Stimulated activated naive B cell treated with anti-CD40 and anti-IgM and Interleukin-4, amounts not matched to agents 10 μg/mL and 1 μg/mL and 100 μg/mL, for 72 hours (primary cell): ENCODE results near the gene WDR6.

Experiments
- ATAC-seq, 2 donors: fragments of 150-1000 bp; cut with Tn5 transposase; replicated peaks; 2 replicates each; pipeline ENCODE4 v1.10.0; 2021; ENCODE audit warnings: moderate library complexity in 1 of 2
- DNase-seq: peaks from one replicate; pipeline ENCODE4 v3.0.0; 2021
- H3K27ac Mint-ChIP-seq: one replicate; pipeline ENCODE4 v1.8.0; 2022; ENCODE audit warnings: mild to moderate bottlenecking, mixed read lengths
- H3K27me3 Mint-ChIP-seq, 2 donors: one replicate each; pipeline ENCODE4 v1.8.0; 2022; ENCODE audit warnings: mixed read lengths in 2 of 2
- H3K36me3 Mint-ChIP-seq, 2 donors: one replicate each; pipeline ENCODE4 v1.8.0; 2022; ENCODE audit warnings: mixed read lengths in 2 of 2, mild to moderate bottlenecking in 1 of 2
- H3K4me1 Mint-ChIP-seq, 2 donors: one replicate each; pipeline ENCODE4 v1.8.0; 2022; ENCODE audit warnings: mixed read lengths in 2 of 2, mild to moderate bottlenecking in 1 of 2
- H3K4me3 Mint-ChIP-seq, 2 donors: one replicate each; pipeline ENCODE4 v1.8.0; 2022; ENCODE audit warnings: mild to moderate bottlenecking in 2 of 2, mixed read lengths in 2 of 2, moderate library complexity in 1 of 2
- H3K9me3 Mint-ChIP-seq, 2 donors: one replicate each; pipeline ENCODE4 v1.8.0; 2022; ENCODE audit warnings: mixed read lengths in 2 of 2, mild to moderate bottlenecking in 1 of 2

The WDR6 gene

DNA sequence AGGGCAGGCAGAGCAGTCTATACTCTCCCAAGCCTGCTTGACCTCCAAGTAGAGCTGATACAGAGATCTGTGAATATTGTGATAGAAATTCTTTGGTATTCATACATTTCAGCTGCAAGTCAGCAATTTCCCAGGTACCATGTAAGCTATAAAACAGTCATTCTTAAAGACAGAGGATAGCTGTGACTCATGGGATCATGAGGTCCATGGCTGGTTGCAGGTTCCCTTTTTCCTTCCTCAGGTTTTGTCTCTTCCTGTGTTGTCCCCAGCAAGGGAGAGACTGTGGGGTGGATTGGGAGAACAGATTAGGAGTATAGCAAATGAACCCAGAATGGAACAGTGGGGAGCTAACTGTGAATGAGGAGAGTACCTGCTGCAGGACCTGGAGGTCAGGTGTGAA, 22.5 kb upstream of the WDR6 start:
- peaks cover 20 to 52% of the 10 kb centered on the region in 2 donors for H3K36me3 Mint-ChIP-seq

DNA sequence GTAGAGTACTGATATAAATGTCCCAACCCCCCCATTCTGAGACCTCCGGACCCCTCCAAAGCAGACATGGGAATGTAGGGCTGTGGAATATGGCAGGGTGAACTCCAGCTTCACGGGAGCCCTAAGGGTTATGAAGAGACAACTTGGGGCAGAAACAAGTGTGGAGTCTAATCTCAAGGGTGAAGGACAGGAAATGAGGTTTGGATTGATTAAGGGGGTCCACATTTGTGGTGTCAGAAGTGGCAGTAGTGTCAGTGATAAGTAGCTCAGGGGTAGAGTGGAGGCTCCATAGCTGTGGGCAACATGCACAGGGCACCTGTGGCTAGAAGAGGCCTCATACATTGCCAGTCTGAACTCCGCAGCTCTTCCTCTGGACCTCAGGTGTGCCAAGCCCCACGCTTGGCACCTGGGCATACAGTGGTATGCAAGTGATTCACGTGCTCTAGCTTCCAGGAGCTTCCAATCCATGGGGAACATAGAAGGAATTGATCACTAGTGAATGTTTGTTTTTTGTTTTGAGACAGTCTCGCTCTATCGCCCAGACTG, 21.3 kb upstream of the WDR6 start:
- peaks cover 13 to 23% of the 10 kb centered on the region in 2 donors for H3K4me1 Mint-ChIP-seq
- H3K27me3 Mint-ChIP-seq: no peaks in the 10 kb centered on the region
- ATAC-seq (no peak), DNase-seq (no peak)
- H3K9me3 Mint-ChIP-seq: no peaks in the 10 kb centered on the region
- H3K36me3 Mint-ChIP-seq: peaks cover 21 to 45% of the 10 kb centered on the region in 2 donors
- H3K27ac Mint-ChIP-seq: peak overlapping the region; percentile 28
- no peak overlapping the region for H3K4me3 Mint-ChIP-seq

More for the DNA sequence above, 22.5 kb upstream of the WDR6 start:
- Mint-ChIP-seq H3K4me1 (peaks cover 12 to 17% of the 10 kb centered on the region in 2 donors), H3K4me3 (no peak overlapping the region), H3K27me3 (no peaks in the 10 kb centered on the region), H3K27ac (no peak overlapping the region), H3K9me3 (no peaks in the 10 kb centered on the region)
- ATAC-seq (no peak), DNase-seq (no peak)

DNA sequence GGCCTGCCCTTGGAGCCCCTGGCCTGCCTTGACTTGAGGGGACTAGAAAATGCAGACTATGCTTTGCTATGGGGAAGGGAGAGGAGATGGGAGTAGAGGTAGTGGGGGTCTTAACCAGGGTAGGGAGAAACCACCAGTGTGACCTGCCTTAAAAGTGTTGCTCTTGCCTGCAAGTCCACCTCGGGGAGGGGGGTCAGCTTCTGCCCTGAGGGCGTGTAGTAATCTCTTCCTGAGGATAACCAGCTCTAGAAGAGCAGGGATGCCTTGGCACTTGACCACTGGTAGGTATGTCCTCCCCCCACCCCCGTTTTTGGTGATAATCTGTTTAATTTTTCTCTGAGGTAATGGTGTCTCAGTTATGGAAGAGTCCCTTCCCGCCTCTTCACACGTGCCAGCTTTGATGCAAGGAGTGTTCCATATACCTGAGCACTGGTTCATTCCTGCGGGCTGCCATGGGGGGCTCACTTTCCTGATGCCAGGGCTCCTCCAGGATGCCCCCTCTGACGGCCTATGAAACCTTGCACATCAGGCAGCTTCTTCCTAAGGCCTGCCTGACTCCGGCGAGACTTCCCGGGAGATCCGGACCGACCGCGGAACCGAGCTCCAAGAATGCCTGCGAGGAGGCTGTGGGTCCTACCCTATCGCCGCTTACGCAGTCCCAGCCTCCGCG, 17.9 kb upstream of the WDR6 start:
- no peaks in the 10 kb centered on the region for H3K27me3 Mint-ChIP-seq
- H3K27ac Mint-ChIP-seq: peak overlapping the region; percentile 97
- peak overlapping the region; percentile 97 to 98 for H3K4me3 Mint-ChIP-seq
- DNase-seq (no peak), ATAC-seq (peak; percentile 0 to 2)
- peaks cover 25 to 42% of the 10 kb centered on the region in 2 donors for H3K4me1 Mint-ChIP-seq
- no peaks in the 10 kb centered on the region for H3K9me3 Mint-ChIP-seq
- peaks cover 8 to 28% of the 10 kb centered on the region in 2 donors for H3K36me3 Mint-ChIP-seq

DNA sequence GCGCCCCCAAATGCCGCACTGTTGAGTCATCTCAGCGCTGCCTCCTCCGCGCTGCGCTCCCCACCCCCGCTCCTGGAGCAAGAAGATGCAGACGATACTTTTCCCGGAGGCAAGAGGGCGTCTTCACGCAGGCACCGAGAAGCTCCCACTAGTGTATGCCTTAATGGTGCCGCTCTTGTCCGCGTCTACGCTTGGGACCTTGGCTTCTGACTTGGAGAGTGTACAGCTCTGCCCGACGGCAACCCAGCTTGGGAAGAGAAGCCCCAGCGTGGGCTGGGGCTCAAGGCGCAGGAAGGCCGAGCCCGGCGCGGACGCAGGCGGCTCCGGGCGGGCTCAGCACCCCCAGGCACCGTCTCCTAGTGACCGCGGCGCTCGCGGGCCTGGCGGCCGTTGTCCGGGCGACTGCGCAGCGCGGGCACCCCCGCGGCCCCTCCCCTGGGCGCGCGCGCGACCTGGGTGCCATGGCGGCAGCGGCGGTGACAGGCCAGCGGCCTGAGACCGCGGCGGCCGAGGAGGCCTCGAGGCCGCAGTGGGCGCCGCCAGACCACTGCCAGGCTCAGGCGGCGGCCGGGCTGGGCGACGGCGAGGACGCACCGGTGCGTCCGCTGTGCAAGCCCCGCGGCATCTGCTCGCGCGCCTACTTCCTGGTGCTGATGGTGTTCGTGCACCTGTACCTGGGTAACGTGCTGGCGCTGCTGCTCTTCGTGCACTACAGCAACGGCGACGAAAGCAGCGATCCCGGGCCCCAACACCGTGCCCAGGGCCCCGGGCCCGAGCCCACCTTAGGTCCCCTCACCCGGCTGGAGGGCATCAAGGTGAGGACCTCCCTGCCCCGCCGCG, 17.2 kb upstream of the WDR6 start, which contains the start of gene P4HTM:
Gene P4HTM (plus strand): TSS at position 446 of the 840 bp plus-strand sequence. CDS start 16 bp downstream, at position 462.
- DNase-seq (peak; percentile 77), ATAC-seq (peak; percentile 81 to 82)
- no peaks in the 10 kb centered on the region for H3K9me3 Mint-ChIP-seq
- peaks cover 26 to 46% of the 10 kb centered on the region in 2 donors for H3K4me1 Mint-ChIP-seq
- H3K4me3 Mint-ChIP-seq: peak within 1 kb of the TSS; percentile 97 to 98
- H3K36me3 Mint-ChIP-seq: peaks cover 11 to 29% of the 10 kb centered on the region in 2 donors
- H3K27ac Mint-ChIP-seq: peak within 1 kb of the TSS; percentile 97
- H3K27me3 Mint-ChIP-seq: no peaks in the 10 kb centered on the region

DNA sequence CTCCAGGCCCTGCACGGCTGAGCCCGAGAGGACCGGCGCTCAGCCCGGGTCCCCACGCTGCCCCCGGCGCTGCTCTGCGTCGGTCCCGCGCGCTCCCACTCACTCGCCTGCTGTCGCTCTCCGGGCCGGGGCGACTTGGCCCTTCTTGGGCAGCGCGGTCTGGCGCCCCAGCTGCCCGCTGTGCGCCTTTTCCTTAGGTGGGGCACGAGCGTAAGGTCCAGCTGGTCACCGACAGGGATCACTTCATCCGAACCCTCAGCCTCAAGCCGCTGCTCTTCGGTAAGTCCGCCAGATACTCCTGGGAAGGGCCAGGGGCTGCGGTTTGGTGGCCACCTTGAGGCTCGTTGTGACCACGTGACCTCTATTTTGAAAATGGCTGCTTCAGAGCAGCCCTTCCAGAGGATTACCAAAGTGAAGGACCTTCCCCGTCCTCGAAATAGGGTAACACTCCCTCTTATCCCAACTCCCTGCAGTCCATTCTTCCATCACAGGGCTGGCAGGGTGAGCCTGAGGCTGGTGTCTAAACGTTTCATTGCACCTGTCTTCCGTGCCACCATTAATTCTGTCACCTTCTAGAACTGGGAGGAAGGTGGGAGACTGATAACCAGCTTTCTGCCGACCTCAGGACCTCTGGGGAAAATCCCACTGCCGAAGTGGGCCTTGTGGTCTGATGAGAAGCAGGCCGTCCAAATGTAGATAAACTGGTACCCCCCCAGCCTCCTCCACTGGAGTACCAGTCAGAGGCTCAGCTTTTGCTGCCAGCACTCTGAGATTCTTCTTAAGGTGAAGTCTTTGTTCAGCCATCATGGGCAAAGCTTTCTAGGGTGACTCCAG, 16.3 kb upstream of the WDR6 start:
- peak; percentile 20 to 35 for ATAC-seq
- peak overlapping the region; percentile 90 to 91 for H3K4me3 Mint-ChIP-seq
- no peak for DNase-seq
- H3K4me1 Mint-ChIP-seq: peaks cover 26 to 51% of the 10 kb centered on the region in 2 donors
- H3K27me3 Mint-ChIP-seq: no peaks in the 10 kb centered on the region
- H3K9me3 Mint-ChIP-seq: no peaks in the 10 kb centered on the region
- H3K36me3 Mint-ChIP-seq: peaks cover 20 to 25% of the 10 kb centered on the region in 2 donors
- peak overlapping the region; percentile 93 for H3K27ac Mint-ChIP-seq

DNA sequence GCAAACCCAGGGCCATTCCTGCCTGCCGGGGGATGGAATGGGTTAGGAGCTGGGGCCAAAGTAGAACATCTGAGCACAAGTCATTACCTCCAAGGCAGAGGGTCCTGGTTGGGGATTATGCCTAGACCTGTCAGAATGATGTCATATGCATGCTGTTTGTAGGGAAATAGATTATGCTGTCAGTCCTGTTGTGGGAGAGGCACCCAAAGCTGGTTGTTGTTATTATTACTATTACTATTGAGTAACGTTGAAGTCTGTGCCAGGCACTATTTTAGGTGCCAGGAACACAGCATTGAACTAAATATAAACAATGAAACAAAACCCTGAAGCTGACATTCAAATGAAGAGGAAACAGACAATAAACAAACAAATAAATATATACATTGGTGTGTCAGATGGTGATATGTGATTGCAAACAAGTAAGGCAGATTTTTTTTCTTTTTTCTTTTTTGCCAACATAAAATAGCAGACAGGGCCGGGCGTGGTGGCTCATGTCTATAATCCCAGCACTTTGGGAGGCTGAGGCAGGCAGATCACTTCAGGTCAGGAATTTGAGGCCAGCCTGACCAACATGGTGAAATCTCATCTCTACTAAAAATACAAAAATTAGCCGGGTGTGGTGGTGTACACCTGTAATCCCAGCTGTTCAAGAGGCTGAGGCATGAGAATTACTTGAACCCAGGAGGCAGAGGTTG, 15.2 kb upstream of the WDR6 start:
- Mint-ChIP-seq H3K36me3 (peaks cover 18 to 19% of the 10 kb centered on the region in 2 donors), H3K27ac (peak overlapping the region; percentile 56), H3K4me1 (peaks cover 23 to 51% of the 10 kb centered on the region in 2 donors), H3K27me3 (no peaks in the 10 kb centered on the region), H3K4me3 (peak overlapping the region in 1 of 2 donors; percentile 48), H3K9me3 (no peaks in the 10 kb centered on the region)
- DNase-seq (no peak), ATAC-seq (no peak)

DNA sequence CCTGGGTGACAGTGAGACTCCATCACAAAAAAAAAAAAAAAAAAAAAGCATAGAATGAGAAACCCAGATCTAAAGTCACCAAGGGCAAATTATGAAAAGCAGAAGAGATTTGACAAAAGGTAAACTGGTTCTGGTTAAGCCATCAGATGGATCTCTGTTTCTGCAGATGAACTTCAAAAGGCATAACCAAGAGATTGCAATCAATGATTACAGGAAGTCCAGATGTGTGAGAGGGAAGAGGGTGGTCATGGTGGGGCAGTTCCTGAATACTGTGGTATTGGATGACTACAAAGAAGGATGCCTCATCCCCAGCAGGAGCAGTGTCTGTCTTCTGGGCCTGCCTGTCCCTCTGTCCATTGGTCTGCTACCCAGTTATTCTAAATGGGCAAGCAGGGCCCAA, 13.4 kb upstream of the WDR6 start:
- no peaks in the 10 kb centered on the region for H3K9me3 Mint-ChIP-seq
- H3K36me3 Mint-ChIP-seq: peaks cover 16 to 20% of the 10 kb centered on the region in 2 donors
- H3K4me1 Mint-ChIP-seq: peaks cover 21 to 42% of the 10 kb centered on the region in 2 donors
- ATAC-seq (no peak), DNase-seq (no peak)
- no peaks in the 10 kb centered on the region for H3K27me3 Mint-ChIP-seq
- no peak overlapping the region for H3K4me3 Mint-ChIP-seq
- peak overlapping the region; percentile 15 for H3K27ac Mint-ChIP-seq

DNA sequence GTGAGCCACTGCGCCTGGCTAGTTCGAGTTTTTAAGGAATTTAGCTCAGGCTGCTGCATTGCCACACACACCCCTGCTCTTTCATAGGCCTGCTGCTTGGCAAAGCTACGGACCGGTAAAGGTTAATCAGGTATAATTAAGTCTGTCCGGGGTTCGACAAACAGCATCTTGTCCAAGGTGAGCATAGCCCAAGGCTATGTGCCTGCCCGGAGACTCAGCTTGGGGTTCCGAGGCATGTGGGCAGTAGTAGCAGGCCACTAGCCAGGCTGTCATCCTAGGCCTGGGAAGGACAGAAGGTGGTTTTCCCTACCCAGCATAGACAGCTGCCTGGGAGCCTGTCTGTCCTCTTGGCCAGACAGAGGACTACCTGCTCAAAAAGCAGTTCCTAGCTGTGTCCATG, 10.6 kb upstream of the WDR6 start:
- no peak overlapping the region for H3K4me3 Mint-ChIP-seq
- DNase-seq: no peak
- peaks cover 10 to 20% of the 10 kb centered on the region in 2 donors for H3K4me1 Mint-ChIP-seq
- H3K27me3 Mint-ChIP-seq: no peaks in the 10 kb centered on the region
- no peak overlapping the region for H3K27ac Mint-ChIP-seq
- peaks cover 16 to 17% of the 10 kb centered on the region in 2 donors for H3K36me3 Mint-ChIP-seq
- no peak for ATAC-seq
- no peaks in the 10 kb centered on the region for H3K9me3 Mint-ChIP-seq

DNA sequence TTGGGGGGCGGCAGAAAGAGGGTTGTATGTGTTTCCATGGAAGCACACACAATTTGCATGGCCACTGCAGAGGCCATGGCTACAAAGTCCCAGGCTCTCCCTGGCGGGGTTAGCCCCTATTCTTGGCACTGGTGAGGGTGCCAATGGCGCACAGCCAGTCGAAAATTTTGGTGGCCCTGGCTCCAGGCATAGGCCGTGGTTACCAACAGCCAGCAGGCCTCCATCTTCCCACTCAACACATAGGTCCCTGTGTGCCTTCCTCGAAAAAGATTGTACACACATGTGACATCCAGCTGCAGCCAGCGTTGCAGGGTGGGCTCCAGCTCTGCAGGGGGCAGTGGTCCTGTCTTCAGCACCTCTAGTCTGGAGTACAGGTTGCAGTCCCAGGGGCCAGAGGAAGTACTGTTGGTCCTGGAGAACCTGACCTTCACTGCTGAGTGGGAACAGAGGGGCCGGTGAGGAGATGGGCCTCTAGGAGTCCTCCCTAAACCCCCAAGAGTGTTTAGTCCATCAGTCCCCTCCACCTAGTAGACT, 10.0 kb upstream of the WDR6 start:
- H3K4me1 Mint-ChIP-seq: peaks cover 7 to 15% of the 10 kb centered on the region in 2 donors
- ATAC-seq (no peak), DNase-seq (no peak)
- peaks cover 18 to 19% of the 10 kb centered on the region in 2 donors for H3K36me3 Mint-ChIP-seq
- no peaks in the 10 kb centered on the region for H3K9me3 Mint-ChIP-seq
- no peak overlapping the region for H3K4me3 Mint-ChIP-seq
- H3K27ac Mint-ChIP-seq: peak overlapping the region; percentile 11
- H3K27me3 Mint-ChIP-seq: no peaks in the 10 kb centered on the region

DNA sequence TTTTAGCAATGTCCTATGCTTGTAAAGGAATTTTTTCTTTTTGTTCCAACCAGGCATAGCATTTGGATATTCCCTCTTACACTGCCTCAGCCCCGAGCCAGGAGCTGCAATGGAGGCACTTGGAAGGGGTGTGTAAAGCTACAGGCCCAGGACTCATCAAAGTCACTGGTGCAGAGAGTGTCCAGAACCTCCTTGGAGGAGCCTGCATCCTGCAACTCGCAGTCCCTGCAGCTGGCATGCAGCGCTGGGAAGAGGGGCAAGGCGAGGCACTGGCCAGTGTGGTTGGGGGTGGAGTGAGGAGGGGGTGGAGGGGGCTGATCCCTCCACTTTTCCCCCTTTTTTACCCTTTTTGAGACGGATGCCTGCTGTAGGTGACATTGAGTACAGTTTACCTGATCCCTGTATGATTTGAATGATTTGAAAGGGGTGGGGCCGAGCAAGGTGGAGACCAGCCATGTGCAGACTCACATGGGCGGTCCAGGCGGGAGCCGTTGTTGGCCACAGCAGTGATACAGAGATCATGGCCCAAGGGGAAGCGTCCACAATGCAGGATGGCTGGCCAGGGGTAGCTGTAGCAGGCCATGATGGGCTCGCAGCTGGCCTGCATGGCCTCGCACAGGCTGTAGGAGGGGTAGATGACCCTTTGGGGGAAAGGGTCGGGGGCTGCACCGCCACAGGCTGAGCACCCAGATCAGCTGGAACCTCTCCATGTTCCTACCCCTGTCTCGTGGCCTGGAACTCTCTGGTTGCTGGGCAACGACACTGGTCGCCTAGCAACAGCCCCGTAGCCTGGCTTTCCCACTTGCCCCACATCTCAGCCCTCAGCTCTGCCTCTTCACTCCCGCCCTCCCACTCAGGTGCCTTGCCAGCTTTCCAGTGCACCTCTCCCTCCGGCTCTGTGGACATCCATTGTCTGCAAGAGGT, 9.2 kb upstream of the WDR6 start:
- peaks cover 7 to 15% of the 10 kb centered on the region in 2 donors for H3K4me1 Mint-ChIP-seq
- no peaks in the 10 kb centered on the region for H3K27me3 Mint-ChIP-seq
- DNase-seq (no peak), ATAC-seq (no peak)
- H3K36me3 Mint-ChIP-seq: peaks cover 20 to 21% of the 10 kb centered on the region in 2 donors
- H3K4me3 Mint-ChIP-seq: no peak overlapping the region
- no peaks in the 10 kb centered on the region for H3K9me3 Mint-ChIP-seq
- H3K27ac Mint-ChIP-seq: peak overlapping the region; percentile 62

DNA sequence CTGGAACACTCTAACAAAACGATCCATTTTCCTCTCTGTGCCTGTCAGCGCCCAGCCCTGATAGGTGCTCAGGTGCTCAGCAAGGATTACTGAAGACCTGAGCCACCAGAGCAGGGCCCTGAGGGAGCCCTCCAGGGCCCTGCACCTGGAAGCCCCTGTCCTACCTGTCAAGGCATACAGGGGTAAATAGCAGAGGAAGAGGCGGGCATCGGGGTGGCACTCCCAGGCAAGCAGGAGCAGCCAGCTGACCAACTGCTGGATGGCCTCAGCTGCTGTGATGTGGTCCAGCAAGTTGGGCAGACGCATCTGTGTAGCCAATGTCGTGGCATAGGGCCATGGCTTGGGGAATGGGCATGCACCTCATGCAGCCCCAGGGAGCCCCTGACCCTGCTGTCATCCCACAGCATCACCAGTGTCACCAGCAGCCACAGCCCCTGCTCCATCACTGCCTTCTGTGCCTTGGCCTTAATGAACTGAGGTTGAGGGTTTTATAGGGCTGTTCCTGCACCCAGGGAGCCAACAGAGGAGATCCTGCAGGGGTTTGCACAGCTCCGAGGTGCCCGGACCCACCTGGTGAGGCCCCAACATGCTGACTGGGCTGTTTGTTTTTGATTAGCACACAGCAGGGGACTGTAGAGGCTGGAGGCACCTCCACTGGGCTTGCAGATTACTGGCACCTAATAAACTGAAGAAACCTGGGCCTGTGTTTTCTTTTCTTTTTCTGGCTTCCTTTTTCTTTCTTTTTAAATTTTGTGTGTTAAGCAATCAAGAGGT, 7.9 kb upstream of the WDR6 start:
- Mint-ChIP-seq H3K36me3 (peaks cover 16 to 21% of the 10 kb centered on the region in 2 donors), H3K9me3 (no peaks in the 10 kb centered on the region), H3K27ac (no peak overlapping the region), H3K4me3 (no peak overlapping the region), H3K27me3 (no peaks in the 10 kb centered on the region), H3K4me1 (peaks cover 5 to 8% of the 10 kb centered on the region in 2 donors)
- ATAC-seq (no peak), DNase-seq (no peak)

DNA sequence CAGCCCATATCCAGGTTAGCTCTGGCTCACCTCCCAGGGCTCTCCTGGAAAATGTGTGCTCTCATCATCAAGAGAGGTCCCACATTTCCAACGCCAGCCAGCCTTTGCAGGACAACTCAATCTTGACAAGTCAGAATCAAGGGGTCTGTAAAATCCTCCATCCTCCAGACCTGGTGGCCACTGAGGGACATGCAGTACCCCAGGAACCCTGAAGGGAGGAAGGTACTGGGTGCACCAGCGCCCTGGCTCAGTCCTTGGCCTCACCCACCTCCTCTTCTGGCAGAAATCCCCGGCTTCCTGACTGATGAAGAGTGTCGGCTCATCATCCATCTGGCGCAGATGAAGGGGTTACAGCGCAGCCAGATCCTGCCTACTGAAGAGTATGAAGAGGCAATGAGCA, 6.0 kb upstream of the WDR6 start:
- Mint-ChIP-seq H3K36me3 (peaks cover 7 to 8% of the 10 kb centered on the region in 2 donors), H3K27me3 (no peaks in the 10 kb centered on the region), H3K9me3 (no peaks in the 10 kb centered on the region), H3K27ac (no peak overlapping the region), H3K4me3 (no peak overlapping the region), H3K4me1 (peaks cover 1 to 3% of the 10 kb centered on the region in 2 donors)
- DNase-seq: no peak
- ATAC-seq: peak in 1 of 2 donors; percentile 35
